Activated CD4-positive, alpha-beta T cell treated with anti-CD3 and anti-CD28 coated beads, Interleukin-2, amount 50 U/mL, for 48 hours (primary cell): ENCODE data around the gene KRTAP10-4.
"Not testable (repeated sequence)": the region's sequence is repeated elsewhere in the genome, so short reads cannot be mapped to it uniquely, and the experiment has no call there.

Experiments used
- DNase-seq, 2 experiments: peaks; one replicate each; pipeline ENCODE4 v3.0.0-alpha.2; 2020

KRTAP10-4 gene

GRCh38 chr21:44535963-44536362, 37.6 kb upstream of the KRTAP10-4 start:
- no peak for DNase-seq

- no peak for DNase-seq
Observed at GRCh38 chr21:44537930-44538911, 35.3 kb upstream of the KRTAP10-4 start.

DNA sequence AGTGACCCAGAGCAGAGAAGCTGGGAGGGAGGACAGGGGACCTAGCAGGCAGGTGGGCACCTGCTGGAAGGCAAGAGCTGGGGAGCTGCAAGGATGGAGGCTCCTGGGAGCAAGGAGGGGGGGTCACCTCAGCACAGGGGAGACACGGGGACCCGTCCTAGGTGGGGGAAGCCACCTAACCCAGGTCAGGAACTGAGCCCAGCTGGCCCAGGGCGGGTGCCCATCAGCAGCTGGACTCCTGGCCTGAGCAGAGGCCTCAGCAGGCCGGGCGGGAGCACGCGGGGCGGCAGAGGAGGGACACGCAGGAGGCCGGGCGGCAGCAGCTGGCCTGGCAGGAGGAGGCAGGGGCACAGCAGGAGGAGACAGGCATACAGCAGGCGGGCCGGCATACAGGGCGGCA, 34.5 kb upstream of the KRTAP10-4 start:
- no peak for DNase-seq

- no peak for DNase-seq
Observed at GRCh38 chr21:44539991-44540666, 33.4 kb upstream of the KRTAP10-4 start, which contains the start of gene KRTAP10-1. Gene KRTAP10-1, minus strand, starts transcription at chr21:44540195. Its CDS starts 45 bp downstream, at chr21:44540150.

- DNase-seq: no peak
Observed at GRCh38 chr21:44540741-44541288, 32.7 kb upstream of the KRTAP10-4 start.

DNA sequence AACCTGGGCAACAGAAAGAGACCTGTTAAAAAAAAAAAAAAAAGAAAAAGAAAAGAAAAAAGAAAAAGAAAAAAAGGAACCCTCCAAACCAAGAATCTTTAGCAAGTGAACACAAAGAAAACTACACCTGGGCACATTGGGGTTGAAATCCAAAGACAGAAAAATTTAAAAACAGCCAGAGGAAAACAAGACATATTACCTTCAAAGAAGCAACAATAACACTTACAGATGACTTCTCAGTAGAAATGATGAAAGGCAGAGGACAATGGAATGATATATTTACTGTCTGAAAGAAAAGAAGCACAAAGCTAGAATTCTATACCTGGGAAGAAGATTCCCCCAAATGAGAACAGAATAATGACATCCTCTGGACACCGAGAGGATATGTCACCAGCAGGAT, 30.8 kb upstream of the KRTAP10-4 start:
- DNase-seq: no peak

DNA sequence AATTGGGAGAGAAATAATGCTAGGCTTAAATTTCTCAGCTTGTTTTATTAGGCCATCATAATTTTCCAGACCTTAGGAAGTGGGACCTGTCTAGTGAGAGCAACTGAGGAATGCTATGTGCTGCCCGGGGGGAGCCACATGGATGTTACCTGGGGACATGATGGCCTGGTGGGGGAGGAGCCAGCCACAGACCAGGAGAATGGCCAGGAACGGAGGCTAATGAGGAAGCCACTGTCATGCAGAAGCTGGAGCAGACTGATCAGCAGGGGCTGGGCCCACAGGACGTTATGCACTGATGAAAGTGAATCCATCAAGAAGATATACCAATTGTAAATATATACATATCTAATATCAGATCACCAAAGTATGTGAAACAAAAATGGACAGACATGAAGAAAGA, 29.0 kb upstream of the KRTAP10-4 start:
- DNase-seq: no peak

GRCh38 chr21:44547656-44548331, 25.7 kb upstream of the KRTAP10-4 start:
- DNase-seq: peak; percentile 18 to 25

GRCh38 chr21:44548381-44548780, 25.1 kb upstream of the KRTAP10-4 start:
- DNase-seq: no peak

DNA sequence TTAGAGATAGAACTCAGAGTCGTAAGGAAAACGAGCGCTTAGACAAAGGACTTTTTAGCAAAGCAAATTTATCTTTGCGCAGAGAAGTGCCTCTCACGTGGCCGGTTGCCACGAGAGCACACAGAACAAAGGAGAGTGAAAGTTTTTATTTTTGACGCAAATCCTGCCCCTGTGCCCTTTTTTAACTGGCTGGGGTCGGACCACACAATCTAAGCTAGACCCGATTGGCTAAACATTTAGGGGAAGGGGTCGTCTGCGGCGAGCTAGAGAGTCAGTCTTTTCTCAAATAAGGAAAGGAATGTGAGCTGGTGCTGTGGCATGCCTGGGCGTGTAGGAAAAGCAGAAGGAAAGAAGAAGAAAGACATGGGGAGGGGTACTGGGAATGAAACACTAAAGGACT, 24.6 kb upstream of the KRTAP10-4 start:
- no peak for DNase-seq

DNA sequence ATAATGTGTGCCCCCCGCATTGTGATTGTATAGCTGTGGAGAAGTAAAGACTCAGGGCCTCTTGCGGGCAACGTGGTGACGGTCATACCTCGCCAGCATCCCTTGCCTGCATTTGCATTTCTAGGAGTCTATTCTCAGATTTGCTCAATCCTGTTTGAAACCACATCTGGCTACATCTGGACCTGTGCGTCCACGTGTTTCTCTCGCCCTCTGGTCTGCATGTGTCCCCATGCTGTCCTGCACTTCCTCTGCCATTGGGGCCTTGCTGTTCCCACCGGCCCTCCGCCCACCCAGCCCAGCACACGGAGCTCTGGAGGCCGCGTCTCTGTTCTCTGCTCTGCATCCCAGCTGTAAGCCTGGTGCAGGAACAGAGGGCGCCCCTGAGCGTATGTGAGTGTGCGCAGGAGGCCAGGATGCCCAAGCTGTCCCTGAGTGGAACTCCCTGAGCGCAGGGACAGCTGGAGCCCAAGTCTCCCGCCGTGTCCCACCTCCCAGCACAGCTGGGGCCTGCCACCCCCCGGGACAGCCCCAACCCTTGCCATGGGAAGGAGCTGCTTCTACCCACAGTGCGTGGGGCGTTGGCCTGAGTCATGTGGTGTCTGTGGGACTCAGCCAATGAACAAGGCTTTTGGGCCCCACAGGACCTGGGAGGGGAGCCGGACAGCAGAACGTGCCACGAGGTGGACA, 23.9 kb upstream of the KRTAP10-4 start:
- no peak for DNase-seq

GRCh38 chr21:44550285-44550684, 23.2 kb upstream of the KRTAP10-4 start:
- DNase-seq: not testable (repeated sequence)

DNA sequence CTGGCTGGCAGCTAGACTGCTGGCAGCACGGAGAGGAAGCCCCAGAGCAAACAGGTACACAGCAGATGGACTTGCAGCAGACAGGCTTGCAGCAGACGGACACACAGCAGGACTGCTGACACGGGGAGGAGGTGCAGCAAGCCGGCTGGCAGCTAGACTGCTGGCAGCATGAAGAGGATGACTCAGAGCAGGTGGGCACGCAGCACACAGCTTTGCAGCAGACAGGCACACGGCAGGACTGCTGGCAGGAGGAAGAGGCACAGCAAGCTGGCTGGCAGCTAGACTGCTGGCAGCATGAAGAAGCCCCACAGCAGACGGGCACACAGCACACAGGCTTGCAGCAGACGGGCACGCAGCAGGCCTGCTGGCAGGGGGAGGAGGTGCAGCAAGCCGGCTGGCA, 22.7 kb upstream of the KRTAP10-4 start:
- no peak for DNase-seq

- no peak for DNase-seq
Observed at GRCh38 chr21:44551340-44551961, 22.1 kb upstream of the KRTAP10-4 start, which contains the start of gene KRTAP10-2. Gene KRTAP10-2, minus strand, starts transcription at chr21:44551505. Its CDS starts 47 bp downstream, at chr21:44551458.

GRCh38 chr21:44552136-44552535, 21.4 kb upstream of the KRTAP10-4 start:
- DNase-seq: no peak

DNA sequence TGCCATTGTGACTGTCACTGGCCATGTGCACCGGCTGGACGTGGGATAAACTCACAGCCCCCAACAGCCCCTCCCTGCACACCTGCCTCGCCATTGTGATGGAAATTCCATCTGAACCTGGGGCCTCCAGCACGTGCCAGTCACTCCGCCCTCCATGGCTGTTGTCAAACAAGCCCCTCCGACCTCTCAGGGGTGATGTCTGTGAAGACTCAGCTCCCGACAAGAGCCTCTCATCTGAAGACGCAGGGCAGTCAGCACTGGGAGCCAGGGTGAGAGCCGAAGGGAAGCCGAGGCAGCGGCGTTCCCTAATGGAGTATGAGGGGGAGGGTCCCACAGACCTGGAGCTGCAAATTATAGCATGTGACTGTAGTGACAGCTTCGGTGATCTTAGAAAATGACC, 20.8 kb upstream of the KRTAP10-4 start:
- DNase-seq: no peak

DNA sequence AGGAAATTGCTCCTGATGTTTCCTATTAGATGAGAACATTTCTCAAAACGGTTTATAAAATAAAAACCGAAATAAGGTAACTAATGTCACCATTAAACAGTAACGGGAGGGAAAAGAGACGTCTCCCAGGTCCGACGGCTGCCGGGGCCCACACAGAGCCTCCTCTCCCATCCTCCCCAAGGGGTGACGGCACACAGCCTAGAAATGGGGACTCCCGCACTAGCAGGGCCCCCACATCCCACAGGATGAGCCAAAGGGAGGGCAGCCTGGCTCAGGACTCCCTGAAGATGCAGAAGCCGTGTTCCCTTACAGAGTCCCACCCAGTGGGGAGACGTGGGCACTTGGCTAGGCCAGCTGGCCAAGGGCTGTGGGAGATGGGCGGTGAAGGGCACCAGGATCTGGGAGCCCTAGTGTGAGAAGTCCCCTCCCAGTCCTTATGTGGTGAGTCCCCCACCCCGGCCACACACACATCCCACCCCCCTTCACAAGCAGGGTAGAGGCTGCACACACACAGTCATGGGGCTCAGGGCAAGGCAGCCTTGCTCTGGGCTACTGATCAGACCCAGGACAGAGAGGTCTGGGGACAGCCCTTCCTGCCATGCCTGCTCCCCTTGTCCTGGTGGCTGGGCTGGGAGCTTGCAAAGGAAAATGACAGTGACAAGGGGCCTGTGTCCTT, 18.2 kb upstream of the KRTAP10-4 start:
- no peak for DNase-seq

GRCh38 chr21:44556879-44557278, 16.6 kb upstream of the KRTAP10-4 start:
- DNase-seq: no peak

GRCh38 chr21:44557491-44558328, 15.8 kb upstream of the KRTAP10-4 start:
- no peak for DNase-seq

- DNase-seq: not testable (repeated sequence)
Observed at GRCh38 chr21:44558329-44558675, 15.2 kb upstream of the KRTAP10-4 start.
